B cell (primary cell): ENCODE data around the gene ACAP2. TPM values are rescaled to one million over a fixed set of nuclear protein-coding genes. Genes with fewer than 3 reads are reported as not detected.

Source experiments
- ATAC-seq: fragments of 200-7000 bp; cut with Tn5 transposase; one replicate; pipeline ENCODE4 v1.10.0; 2021; ENCODE audit warnings: low read depth, mild to moderate bottlenecking, moderate number of reproducible peaks, moderate library complexity
- CTCF ChIA-PET: fragments of 350-600 bp; sonication (Branson Sonifier 250); formaldehyde crosslinking; loops from one replicate; lab custom pipeline; 2021; ENCODE audit warnings: antibody characterized with exemption, inconsistent platforms; lab: Charles Lee
- POLR2A ChIA-PET: fragments of 350-600 bp; sonication (Branson Sonifier 250); formaldehyde crosslinking; loops from one replicate; lab custom pipeline; 2021; ENCODE audit warnings: antibody characterized with exemption; lab: Charles Lee
- DNase-seq: peaks from one replicate; pipeline ENCODE4 v3.0.0; 2013
- H2AFZ ChIP-seq: 2 replicates; pipeline ENCODE4 v1.6.1; 2012; ENCODE audit warnings: mild to moderate bottlenecking, low read depth, low read length; ENCODE audit not compliant: insufficient read depth, poor library complexity, severe bottlenecking
- H3K27ac ChIP-seq, 2 donors: 1 replicate in 1 of 2; 2 replicates in 1 of 2; pipeline ENCODE4 v1.5.1; 2012 to 2013; ENCODE audit warnings: low read length in 2 of 2, mild to moderate bottlenecking in 2 of 2, moderate library complexity in 1 of 2
- H3K27me3 ChIP-seq, 4 experiments: fragments of 200-600 bp in 1 of 4; sonication (generic) in 1 of 4; replicated peaks in 1 of 4; 1 replicate in 2 of 4; 2 replicates in 2 of 4; pipeline versions ENCODE4 v1.6.1 to v1.7.0; 2013 to 2016; ENCODE audit warnings: low read length in 3 of 4, mild to moderate bottlenecking in 2 of 4, mixed read lengths in 1 of 4, moderate library complexity in 1 of 4; ENCODE audit not compliant: insufficient read depth in 4 of 4, control insufficient read depth in 3 of 4; ENCODE audit errors: control extremely low read depth in 1 of 4
- H3K36me3 ChIP-seq, 2 experiments: replicated peaks in 1 of 2; 1 replicate in 1 of 2; 2 replicates in 1 of 2; pipeline versions ENCODE4 v1.6.1 to v1.7.1; 2013; ENCODE audit warnings: low read length in 1 of 2; ENCODE audit not compliant: insufficient read depth in 2 of 2, control insufficient read depth in 1 of 2; ENCODE audit errors: control extremely low read depth in 1 of 2, extremely low read depth in 1 of 2
- H3K4me1 ChIP-seq, 2 donors: fragments of 200-600 bp in 1 of 2; sonication (generic) in 1 of 2; 1 replicate in 1 of 2; 2 replicates in 1 of 2; pipeline versions ENCODE4 v1.5.1 to v1.6.1; 2013 to 2017; ENCODE audit warnings: low read length in 2 of 2; ENCODE audit not compliant: control insufficient read depth in 2 of 2, insufficient read depth in 2 of 2
- H3K4me2 ChIP-seq: replicated peaks from 2 replicates; pipeline ENCODE3; 2012; ENCODE audit warnings: mild to moderate bottlenecking, low read depth, low read length; ENCODE audit not compliant: poor library complexity, severe bottlenecking
- H3K4me3 ChIP-seq, 5 experiments: fragments of 200-600 bp in 1 of 5; sonication (generic) in 1 of 5; 1 replicate in 3 of 5; 2 replicates in 2 of 5; pipeline versions ENCODE4 v1.5.1 to v1.7.0; 2011 to 2016; ENCODE audit warnings: low read length in 4 of 5, mild to moderate bottlenecking in 4 of 5, low read depth in 2 of 5, control low read depth in 1 of 5, moderate library complexity in 1 of 5; ENCODE audit not compliant: insufficient read depth in 1 of 5; ENCODE audit errors: control extremely low read depth in 1 of 5, extremely low read depth in 1 of 5
- H3K79me2 ChIP-seq: fragments of 200-600 bp; sonication (generic); one replicate; pipeline ENCODE4 v1.6.0; 2016; ENCODE audit warnings: low read length; ENCODE audit not compliant: control insufficient read depth, insufficient read depth
- H3K9ac ChIP-seq: fragments of 200-600 bp; sonication (generic); 2 replicates; pipeline ENCODE4 v1.6.1; 2017; ENCODE audit warnings: mild to moderate bottlenecking, low read length, moderate library complexity
- H3K9me3 ChIP-seq, 3 donors: one replicate each; pipeline versions ENCODE4 v1.6.1 to v1.7.1; 2013; ENCODE audit warnings: low read length in 2 of 3; ENCODE audit not compliant: control insufficient read depth in 2 of 3, insufficient read depth in 1 of 3; ENCODE audit errors: control extremely low read depth in 1 of 3
- H4K20me1 ChIP-seq: 2 replicates; pipeline ENCODE4 v1.6.0; 2012; ENCODE audit warnings: mild to moderate bottlenecking, low read length; ENCODE audit not compliant: insufficient read depth, control insufficient read depth, poor library complexity, severe bottlenecking
- H3K27ac Mint-ChIP-seq: one replicate; pipeline ENCODE4 v1.8.0; 2021; ENCODE audit warnings: mixed read lengths
- H3K27me3 Mint-ChIP-seq: one replicate; pipeline ENCODE4 v1.8.0; 2021; ENCODE audit warnings: mixed read lengths
- H3K4me1 Mint-ChIP-seq: one replicate; pipeline ENCODE4 v1.8.0; 2021; ENCODE audit warnings: mixed read lengths
- H3K4me3 Mint-ChIP-seq: one replicate; pipeline ENCODE4 v1.8.0; 2021; ENCODE audit warnings: mixed read lengths
- H3K9me3 Mint-ChIP-seq: one replicate; pipeline ENCODE4 v1.8.0; 2022; ENCODE audit warnings: mixed read lengths; ENCODE audit not compliant: insufficient read depth
- EZH2 ChIP-seq: IDR thresholded peaks from 2 replicates; pipeline ENCODE4 v1.6.1; 2012; ENCODE audit warnings: borderline replicate concordance, low read depth, mild to moderate bottlenecking, moderate library complexity, low read length; ENCODE audit not compliant: insufficient read depth, poor library complexity, severe bottlenecking
- WGBS: methylation state at CpG from one replicate; pipeline ENCODE4 v1.1.5; 2013; ENCODE audit warnings: missing lambda C conversion rate; ENCODE audit not compliant: insufficient coverage; 5-methylcytosine and 5-hydroxymethylcytosine counted together
- intact Hi-C: fragments of 100-400 bp; cut with micrococcal nuclease; formaldehyde crosslinking; loops from one replicate; pipeline ENCODE4 v1.10.0; 2022
- polyA plus RNA-seq: library from polyadenylated mRNA; depleted of rRNA; stranded (reverse); fragments of >200 nt; gene quantifications from 2 replicates; pipeline ENCODE4 v1.2.3, GENCODE V29; 2012
- total RNA-seq, 2 donors: library from RNA; stranded (reverse); fragments of 120-200 nt in 1 of 2; gene quantifications; 1 replicate in 1 of 2; 2 replicates in 1 of 2; pipeline versions ENCODE4 v1.2.3 to v1.2.4, GENCODE V29; 2013 to 2022
- TF ChIP-seq, protein P1 (sequence below): fragments of 200-600 bp; IDR thresholded peaks from one replicate; pipeline ENCODE4 v1.8.0; 2022; ENCODE audit warnings: antibody characterized with exemption, mild to moderate bottlenecking

Gene ACAP2
- total and polyA plus RNA-seq, 2 donors (not counting 1 experiment from before 2014, with no cell fraction given) = 18.6 to 113 TPM

DNA sequence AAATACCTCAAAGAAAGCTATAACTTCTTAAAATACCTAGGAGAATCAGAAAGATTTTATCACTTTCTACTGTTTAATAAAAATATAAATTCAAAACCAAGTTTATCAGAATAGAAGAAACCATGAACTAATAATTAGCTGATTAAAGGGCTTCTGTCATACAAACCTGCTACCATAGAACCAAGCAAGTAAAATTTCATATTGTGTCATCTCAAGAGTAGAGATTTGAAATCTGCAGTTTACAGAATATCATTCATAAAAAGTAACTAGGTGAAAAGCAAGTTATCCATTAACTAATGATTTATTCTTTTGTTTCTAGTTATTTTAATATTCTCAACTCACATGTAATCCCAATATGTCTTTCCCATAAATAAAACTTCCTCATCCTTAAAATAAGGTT is 135.1 kb downstream of the ACAP2 start:
- H3K9me3 ChIP-seq = no peaks in the 10 kb centered on the region
- H3K4me3 ChIP-seq = no peak overlapping the region
- no peaks in the 10 kb centered on the region for H3K4me1 ChIP-seq
- no peak overlapping the region for H3K4me2 ChIP-seq
- H3K27ac Mint-ChIP-seq = no peak overlapping the region
- no peaks in the 10 kb centered on the region for H3K27me3 ChIP-seq
- intact Hi-C loops = no loop called here
- H3K9me3 Mint-ChIP-seq = no peaks in the 10 kb centered on the region
- H3K36me3 ChIP-seq = peaks cover 12 to 41% of the 10 kb centered on the region in 2 experiments
- H3K27me3 Mint-ChIP-seq = no peaks in the 10 kb centered on the region
- peaks cover 7% of the 10 kb centered on the region for H4K20me1 ChIP-seq
- H3K79me2 ChIP-seq = peaks cover 5% of the 10 kb centered on the region
- DNase-seq = no peak
- no peak overlapping the region for H2AFZ ChIP-seq
- POLR2A ChIA-PET = no interaction called here
- no peaks in the 10 kb centered on the region for H3K4me1 Mint-ChIP-seq
- TF ChIP-seq, protein P1, sequence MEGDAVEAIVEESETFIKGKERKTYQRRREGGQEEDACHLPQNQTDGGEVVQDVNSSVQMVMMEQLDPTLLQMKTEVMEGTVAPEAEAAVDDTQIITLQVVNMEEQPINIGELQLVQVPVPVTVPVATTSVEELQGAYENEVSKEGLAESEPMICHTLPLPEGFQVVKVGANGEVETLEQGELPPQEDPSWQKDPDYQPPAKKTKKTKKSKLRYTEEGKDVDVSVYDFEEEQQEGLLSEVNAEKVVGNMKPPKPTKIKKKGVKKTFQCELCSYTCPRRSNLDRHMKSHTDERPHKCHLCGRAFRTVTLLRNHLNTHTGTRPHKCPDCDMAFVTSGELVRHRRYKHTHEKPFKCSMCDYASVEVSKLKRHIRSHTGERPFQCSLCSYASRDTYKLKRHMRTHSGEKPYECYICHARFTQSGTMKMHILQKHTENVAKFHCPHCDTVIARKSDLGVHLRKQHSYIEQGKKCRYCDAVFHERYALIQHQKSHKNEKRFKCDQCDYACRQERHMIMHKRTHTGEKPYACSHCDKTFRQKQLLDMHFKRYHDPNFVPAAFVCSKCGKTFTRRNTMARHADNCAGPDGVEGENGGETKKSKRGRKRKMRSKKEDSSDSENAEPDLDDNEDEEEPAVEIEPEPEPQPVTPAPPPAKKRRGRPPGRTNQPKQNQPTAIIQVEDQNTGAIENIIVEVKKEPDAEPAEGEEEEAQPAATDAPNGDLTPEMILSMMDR = no peak
- TF ChIP-seq EZH2 = no peak
- no peak overlapping the region for H3K27ac ChIP-seq
- no peak overlapping the region for H3K4me3 Mint-ChIP-seq
- ATAC-seq = no peak
- H3K9ac ChIP-seq = no peak overlapping the region
- CTCF ChIA-PET = no interaction called here

DNA sequence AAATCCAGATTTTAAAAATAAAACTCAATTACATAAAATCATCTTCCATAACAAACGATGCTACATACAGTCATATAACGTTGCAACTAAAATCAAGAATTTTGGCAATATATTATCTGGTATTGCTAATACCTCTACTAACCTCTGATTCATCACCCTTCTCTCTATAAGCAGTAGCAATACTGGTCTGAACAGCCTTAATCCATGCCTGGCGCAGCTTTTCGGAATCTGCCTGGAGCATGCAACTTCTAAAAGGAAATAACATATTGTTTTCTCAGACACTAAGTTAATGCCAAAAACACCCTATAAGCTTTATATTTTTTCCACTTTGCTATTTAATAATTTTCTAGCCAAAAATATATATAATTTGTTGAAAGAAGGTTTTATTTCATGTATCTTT is 136.5 kb downstream of the ACAP2 start:
- Histone ChIP-seq H3K79me2 (peaks cover 5% of the 10 kb centered on the region), H3K9ac (no peak overlapping the region), H3K27me3 (no peaks in the 10 kb centered on the region), H3K9me3 (no peaks in the 10 kb centered on the region), H3K4me2 (no peak overlapping the region), H3K4me1 (no peaks in the 10 kb centered on the region), H4K20me1 (peaks cover 7% of the 10 kb centered on the region), H3K4me3 (no peak overlapping the region), H3K27ac (no peak overlapping the region), H2AFZ (no peak overlapping the region), H3K36me3 (peaks cover 12 to 53% of the 10 kb centered on the region in 2 experiments)
- no peaks in the 10 kb centered on the region for H3K27me3 Mint-ChIP-seq
- H3K4me3 Mint-ChIP-seq = no peak overlapping the region
- ATAC-seq (no peak), DNase-seq (no peak)
- no peaks in the 10 kb centered on the region for H3K9me3 Mint-ChIP-seq
- H3K27ac Mint-ChIP-seq = no peak overlapping the region
- TF ChIP-seq, protein P1 = no peak
- TF ChIP-seq EZH2 = no peak
- H3K4me1 Mint-ChIP-seq = no peaks in the 10 kb centered on the region
- POLR2A ChIA-PET = no interaction called here
- CTCF ChIA-PET = interaction anchor here (0.7 kb wide), 1 partner anchor 318 kb away, joined by 3 read pairs; no protein-coding TSS in a partner anchor
- WGBS = 100% methylated on average over 2 of the region's 4 CpGs
- intact Hi-C loops = no loop called here
